ENCODE results near the gene SH3RF3. TPM values are rescaled to one million over a fixed set of nuclear protein-coding genes. Genes with fewer than 3 reads are reported as not detected.
"Not testable (repeated sequence)": the region's sequence is repeated elsewhere in the genome, so short reads cannot be mapped to it uniquely, and the experiment has no call there.

Gene SH3RF3
- polyA plus RNA-seq, 4 donors = 4.8 to 5.7 (median 5.1) TPM

GRCh38 chr2:109213646-109214433 is 84.8 kb downstream of the SH3RF3 start:
- no peak for DNase-seq (ENCODE audit: low read depth in 4 of 4, low spot score in 3 of 4)

- no peak for DNase-seq (ENCODE audit: low read depth in 4 of 4, low spot score in 3 of 4)
Measured at GRCh38 chr2:109214651-109215371, 85.8 kb downstream of the SH3RF3 start.

- no peak for DNase-seq (ENCODE audit: low read depth in 4 of 4, low spot score in 3 of 4)
Measured at GRCh38 chr2:109215866-109216265, 86.9 kb downstream of the SH3RF3 start.

GRCh38 chr2:109216332-109216731 is 87.3 kb downstream of the SH3RF3 start:
- DNase-seq (ENCODE audit: low read depth in 4 of 4, low spot score in 3 of 4) = no peak

GRCh38 chr2:109217362-109218086 is 88.5 kb downstream of the SH3RF3 start:
- DNase-seq (ENCODE audit: low read depth in 4 of 4, low spot score in 3 of 4) = no peak

- no peak for DNase-seq (ENCODE audit: low read depth in 4 of 4, low spot score in 3 of 4)
Measured at GRCh38 chr2:109218087-109218791, 89.2 kb downstream of the SH3RF3 start.

- no peak for DNase-seq (ENCODE audit: low read depth in 4 of 4, low spot score in 3 of 4)
Measured at GRCh38 chr2:109218792-109219126, 89.8 kb downstream of the SH3RF3 start.

GRCh38 chr2:109220860-109221259 is 91.9 kb downstream of the SH3RF3 start:
- no peak for DNase-seq (ENCODE audit: low read depth in 4 of 4, low spot score in 3 of 4)

GRCh38 chr2:109221316-109221715 is 92.3 kb downstream of the SH3RF3 start:
- DNase-seq (ENCODE audit: low read depth in 4 of 4, low spot score in 3 of 4) = not testable (repeated sequence)

- DNase-seq (ENCODE audit: low read depth in 4 of 4, low spot score in 3 of 4) = no peak
Measured at GRCh38 chr2:109222422-109222821, 93.4 kb downstream of the SH3RF3 start.

GRCh38 chr2:109222825-109223471 is 93.9 kb downstream of the SH3RF3 start:
- DNase-seq (ENCODE audit: low read depth in 4 of 4, low spot score in 3 of 4) = no peak

GRCh38 chr2:109223490-109223889 is 94.5 kb downstream of the SH3RF3 start:
- DNase-seq (ENCODE audit: low read depth in 4 of 4, low spot score in 3 of 4) = no peak

GRCh38 chr2:109224341-109224740 is 95.3 kb downstream of the SH3RF3 start:
- not testable (repeated sequence) for DNase-seq (ENCODE audit: low read depth in 4 of 4, low spot score in 3 of 4)

- DNase-seq (ENCODE audit: low read depth in 4 of 4, low spot score in 3 of 4) = no peak
Measured at GRCh38 chr2:109225170-109225782, 96.3 kb downstream of the SH3RF3 start.

- no peak for DNase-seq (ENCODE audit: low read depth in 4 of 4, low spot score in 3 of 4)
Measured at GRCh38 chr2:109226128-109226527, 97.1 kb downstream of the SH3RF3 start.

GRCh38 chr2:109226622-109227021 is 97.6 kb downstream of the SH3RF3 start:
- DNase-seq (ENCODE audit: low read depth in 4 of 4, low spot score in 3 of 4) = no peak

GRCh38 chr2:109229094-109229675 is 100.2 kb downstream of the SH3RF3 start:
- no peak for DNase-seq (ENCODE audit: low read depth in 4 of 4, low spot score in 3 of 4)

- DNase-seq (ENCODE audit: low read depth in 4 of 4, low spot score in 3 of 4) = no peak
Measured at GRCh38 chr2:109230941-109231420, 102.0 kb downstream of the SH3RF3 start.

- no peak for DNase-seq (ENCODE audit: low read depth in 4 of 4, low spot score in 3 of 4)
Measured at GRCh38 chr2:109231428-109231827, 102.4 kb downstream of the SH3RF3 start.
